ENCODE measurements around the gene KLHDC10.

- TF ChIP-seq EP300 (IDR thresholded peaks at IDR 0.05): no peak
- no peak for TF ChIP-seq POLR2A (IDR thresholded peaks at IDR 0.05; ENCODE audit: low read length)
- TF ChIP-seq RAD21 (conservative IDR thresholded peaks at IDR 0.05 in 1 of 2, IDR thresholded peaks at IDR 0.05 in 1 of 2): no peak
Measured at GRCh38 chr7:130079846-130080394, 9.6 kb downstream of the KLHDC10 start.

All from A549 (cell line).